MM.1S (cell line): Measurements from ENCODE around the gene CYP4Z1.

Experiments
- CTCF ChIP-seq: fragments of 300-600 bp; sonication (generic); IDR thresholded peaks from 2 replicates; pipeline ENCODE4 v1.5.1; 2016; ENCODE audit warnings: antibody characterized with exemption, low read length, mixed read lengths
- EZH2 ChIP-seq: fragments of 300-600 bp; sonication (generic); optimal IDR thresholded peaks from 2 replicates; pipeline ENCODE3; 2017; ENCODE audit warnings: low read depth, mild to moderate bottlenecking, antibody characterized with exemption, low read length, mixed read lengths

DNA sequence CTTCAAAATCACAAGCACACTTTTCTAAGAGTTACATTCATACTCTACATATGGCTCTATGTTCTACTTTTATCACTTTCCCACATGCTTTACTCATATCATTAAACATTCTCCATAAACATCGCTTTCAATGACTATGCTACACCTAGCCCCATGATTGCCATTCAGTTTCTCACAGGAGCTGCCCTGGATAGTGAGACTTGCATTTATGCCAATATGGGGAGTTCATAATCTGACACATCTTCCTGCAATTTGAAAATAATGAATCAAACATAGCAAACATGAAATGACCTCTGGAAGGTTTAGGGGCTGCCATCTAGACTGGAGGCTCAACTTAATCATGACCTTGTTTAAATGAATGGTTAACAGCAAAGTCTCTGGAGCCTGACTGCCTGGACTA lies 61.2 kb downstream of the CYP4Z1 start:
- TF ChIP-seq CTCF (no peak), EZH2 (no peak)
